Kidney (tissue), 14 donors: ENCODE data around the gene DLGAP3. TPM values are rescaled to one million over a fixed set of nuclear protein-coding genes. Genes with fewer than 3 reads are reported as not detected.
A peak's percentile ranks its signal among the peaks of the same experiment; 100 is the strongest.

Source experiments
- DNase-seq, 5 donors: peaks; one replicate each; pipeline ENCODE4 v3.0.0-alpha.2; 2013 to 2020
- FAIRE-seq: peaks from 2 replicates; lab custom pipeline; 2012; peaks lifted over from hg19 to GRCh38; lab: Jason Lieb, UNC
- H3K27ac ChIP-seq, 2 donors: one replicate each; pipeline ENCODE4 v1.7.0; 2013; ENCODE audit warnings: low read depth in 2 of 2, low read length in 2 of 2, inconsistent platforms in 1 of 2
- H3K27me3 ChIP-seq: one replicate; pipeline ENCODE4 v1.7.1; 2013; ENCODE audit warnings: low read length, inconsistent platforms; ENCODE audit not compliant: control insufficient read depth, insufficient read depth
- H3K36me3 ChIP-seq, 3 donors: one replicate each; pipeline versions ENCODE4 v1.7.0 to v1.7.1; 2013; ENCODE audit warnings: low read length in 3 of 3, control low read depth in 1 of 3, inconsistent platforms in 1 of 3; ENCODE audit not compliant: insufficient read depth in 3 of 3, control insufficient read depth in 2 of 3
- H3K4me1 ChIP-seq, 3 donors: one replicate each; pipeline versions ENCODE4 v1.7.0 to v1.7.1; 2013; ENCODE audit warnings: low read length in 3 of 3, inconsistent platforms in 1 of 3, low read depth in 1 of 3; ENCODE audit not compliant: control insufficient read depth in 2 of 3, insufficient read depth in 2 of 3
- H3K4me3 ChIP-seq, 3 donors: one replicate each; pipeline versions ENCODE4 v1.7.0 to v1.8.1; 2013; ENCODE audit warnings: low read length in 3 of 3, control low read depth in 1 of 3, inconsistent platforms in 1 of 3
- H3K9ac ChIP-seq, 3 donors: one replicate each; pipeline versions ENCODE4 v1.7.0 to v1.7.1; 2013; ENCODE audit warnings: low read length in 3 of 3, control low read depth in 1 of 3, inconsistent platforms in 1 of 3
- H3K9me3 ChIP-seq, 3 donors: one replicate each; pipeline versions ENCODE4 v1.7.0 to v1.7.1; 2013; ENCODE audit warnings: low read length in 3 of 3, control low read depth in 1 of 3, inconsistent platforms in 1 of 3; ENCODE audit not compliant: control insufficient read depth in 2 of 3, insufficient read depth in 1 of 3
- CTCF ChIP-seq: IDR thresholded peaks from 3 replicates; pipeline ENCODE4 v1.5.1; 2012; ENCODE audit warnings: mild to moderate bottlenecking, moderate library complexity, borderline replicate concordance; ENCODE audit not compliant: insufficient read depth; ENCODE audit errors: extremely low read depth
- intact Hi-C: fragments of 100-400 bp; cut with DNase I; formaldehyde crosslinking; loops from one replicate; pipeline ENCODE4 v1.11.1; 2022
- polyA plus RNA-seq: library from polyadenylated mRNA; stranded (reverse); fragments of 350-450 nt; fragmentation: Illumina TruSeq; extraction: RNeasy Lipid Tissue Mini Kit (QIAGEN cat#74804); gene quantifications from one replicate; pipeline ENCODE4 v1.2.3, GENCODE V29; 2014; ENCODE audit warnings: low read depth, low replicate concordance; ENCODE audit not compliant: insufficient read depth
- total RNA-seq: library from RNA; stranded (reverse); fragmentation: NEBNext Ultra II Directional; extraction: Animal tissue kit (Norgen Biotek cat#: 25700); gene quantifications from one replicate; pipeline ENCODE4 v1.2.1, GENCODE V29; 2021
- donor health status: control.
- donor health status: control.
- donor health status: control.
- donor health status: control.
- donor health status: control.
- donor health status: DM: yes; HTN: yes; CAD: no.
- donor health status: Normal renal cell carcinoma (clear cell type).

DLGAP3 gene
- total and polyA plus RNA-seq, 2 donors from 2014 or later, result 0.71 to 1.0 TPM

DNA sequence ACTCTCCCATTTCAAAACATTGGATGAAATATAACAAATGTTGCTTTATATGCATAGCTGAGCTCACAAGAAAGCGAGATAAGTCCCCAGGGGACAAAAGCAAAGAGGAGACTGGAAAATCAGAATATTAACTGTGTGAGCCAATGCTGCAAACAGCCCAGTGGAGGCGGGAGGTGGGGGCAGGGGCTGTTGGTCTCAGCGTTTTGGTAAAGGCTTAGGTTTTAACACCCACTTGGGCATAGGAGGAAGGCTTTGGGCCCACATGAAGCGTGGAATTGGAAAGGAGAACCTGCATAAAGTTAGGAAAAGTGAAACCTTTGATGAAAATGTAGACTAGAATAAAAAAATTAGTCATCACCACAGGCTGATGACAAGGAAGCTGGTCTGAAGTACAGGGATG is 39.7 kb downstream of the DLGAP3 start:
- Histone ChIP-seq H3K4me3 (no peak overlapping the region), H3K4me1 (no peaks in the 10 kb centered on the region), H3K36me3 (no peaks in the 10 kb centered on the region), H3K9ac (no peak overlapping the region), H3K27me3 (no peaks in the 10 kb centered on the region), H3K9me3 (no peaks in the 10 kb centered on the region), H3K27ac (no peak overlapping the region)
- DNase-seq (no peak), FAIRE-seq (no peak)
- intact Hi-C loops, result no loop called here
- no peak for TF ChIP-seq CTCF

GRCh38 chr1:34887593-34887992 is 41.9 kb downstream of the DLGAP3 start:
- Histone ChIP-seq H3K4me3 (no peak overlapping the region), H3K36me3 (no peaks in the 10 kb centered on the region), H3K27ac (no peak overlapping the region), H3K4me1 (no peaks in the 10 kb centered on the region), H3K9ac (no peak overlapping the region), H3K27me3 (peaks cover 4% of the 10 kb centered on the region), H3K9me3 (no peaks in the 10 kb centered on the region)
- DNase-seq, result no peak
- intact Hi-C loops, result no loop called here
- no peak for TF ChIP-seq CTCF
- no peak for FAIRE-seq

GRCh38 chr1:34885405-34886247 is 43.8 kb downstream of the DLGAP3 start:
- peak in 4 of 5 donors; percentile 66 to 74 (median 72) for DNase-seq
- Histone ChIP-seq H3K4me1 (no peaks in the 10 kb centered on the region), H3K9me3 (no peaks in the 10 kb centered on the region), H3K27me3 (peaks cover 4% of the 10 kb centered on the region), H3K27ac (no peak overlapping the region), H3K4me3 (no peak overlapping the region), H3K36me3 (no peaks in the 10 kb centered on the region), H3K9ac (no peak overlapping the region)
- FAIRE-seq, result no peak
- intact Hi-C loops, result no loop called here
- TF ChIP-seq CTCF, result no peak
